Colonic mucosa (tissue), 4 donors: Measurements from ENCODE around the gene DTNB. TPM values are rescaled to one million over a fixed set of nuclear protein-coding genes. Genes with fewer than 3 reads are reported as not detected.

Experiments used
- DNase-seq: peaks from one replicate; pipeline ENCODE4 v3.0.0-alpha.2; 2020
- H3K27ac ChIP-seq: fragments of 200-600 bp; one replicate; pipeline ENCODE4 v1.8.0; 2021
- H3K27me3 ChIP-seq: fragments of 200-600 bp; one replicate; pipeline ENCODE4 v1.8.0; 2021
- H3K36me3 ChIP-seq: fragments of 200-600 bp; one replicate; pipeline ENCODE4 v1.8.0; 2021
- H3K4me1 ChIP-seq: fragments of 200-600 bp; one replicate; pipeline ENCODE4 v1.8.0; 2021; ENCODE audit warnings: mild to moderate bottlenecking
- H3K4me3 ChIP-seq: fragments of 200-600 bp; one replicate; pipeline ENCODE4 v1.8.0; 2021
- H3K9ac ChIP-seq, 2 donors: one replicate each; pipeline ENCODE4 v1.7.0; 2013; ENCODE audit warnings: control low read depth in 2 of 2, low read depth in 2 of 2, low read length in 2 of 2
- H3K9me3 ChIP-seq: fragments of 200-600 bp; one replicate; pipeline ENCODE4 v1.8.0; 2021
- intact Hi-C: fragments of 100-400 bp; cut with DNase I; formaldehyde crosslinking; loops from one replicate; pipeline ENCODE4 v1.14.1; 2022
- total RNA-seq, 2 donors: library from RNA; stranded (reverse); fragmentation: NEBNext Ultra II Directional in 1 of 2; extraction: Animal tissue kit (Norgen Biotek cat#: 25700) in 1 of 2; gene quantifications; one replicate each; pipeline ENCODE4 v1.2.1, GENCODE V29; 2021
- TF ChIP-seq, protein P1 (sequence below): fragments of 200-600 bp; IDR thresholded peaks from one replicate; pipeline ENCODE4 v1.8.0; 2022; ENCODE audit warnings: antibody characterized with exemption, mild to moderate bottlenecking
- donor health status: healthy.
- donor health status: DM: no; HTN: no; CAD: no.
- donor health status: DM: no; HTN: no; CAD: no.

DTNB gene
- total RNA-seq, 2 donors from 2014 or later: 5.2 to 9.3 TPM

DNA sequence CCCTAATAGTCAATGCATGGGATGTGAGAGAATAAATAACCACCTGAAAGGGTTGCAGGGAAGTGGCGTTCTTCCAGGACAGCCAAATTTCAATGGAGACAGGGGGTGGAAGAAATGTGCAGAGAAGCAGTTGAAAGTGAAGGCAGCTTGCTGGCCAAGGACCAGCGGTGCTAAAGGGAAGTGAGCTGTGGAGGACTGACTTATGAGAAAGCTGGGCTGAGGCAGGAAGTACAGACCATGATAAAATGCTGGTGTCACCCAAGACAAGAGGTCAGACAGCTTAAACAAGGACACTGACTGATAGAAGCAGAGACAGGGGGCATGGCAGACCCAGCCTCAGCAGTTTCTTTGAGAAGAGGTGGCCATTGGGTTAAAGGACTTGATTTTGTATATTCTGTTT is 106.7 kb downstream of the DTNB start:
- TF ChIP-seq, protein P1, sequence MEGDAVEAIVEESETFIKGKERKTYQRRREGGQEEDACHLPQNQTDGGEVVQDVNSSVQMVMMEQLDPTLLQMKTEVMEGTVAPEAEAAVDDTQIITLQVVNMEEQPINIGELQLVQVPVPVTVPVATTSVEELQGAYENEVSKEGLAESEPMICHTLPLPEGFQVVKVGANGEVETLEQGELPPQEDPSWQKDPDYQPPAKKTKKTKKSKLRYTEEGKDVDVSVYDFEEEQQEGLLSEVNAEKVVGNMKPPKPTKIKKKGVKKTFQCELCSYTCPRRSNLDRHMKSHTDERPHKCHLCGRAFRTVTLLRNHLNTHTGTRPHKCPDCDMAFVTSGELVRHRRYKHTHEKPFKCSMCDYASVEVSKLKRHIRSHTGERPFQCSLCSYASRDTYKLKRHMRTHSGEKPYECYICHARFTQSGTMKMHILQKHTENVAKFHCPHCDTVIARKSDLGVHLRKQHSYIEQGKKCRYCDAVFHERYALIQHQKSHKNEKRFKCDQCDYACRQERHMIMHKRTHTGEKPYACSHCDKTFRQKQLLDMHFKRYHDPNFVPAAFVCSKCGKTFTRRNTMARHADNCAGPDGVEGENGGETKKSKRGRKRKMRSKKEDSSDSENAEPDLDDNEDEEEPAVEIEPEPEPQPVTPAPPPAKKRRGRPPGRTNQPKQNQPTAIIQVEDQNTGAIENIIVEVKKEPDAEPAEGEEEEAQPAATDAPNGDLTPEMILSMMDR: no peak
- no peaks in the 10 kb centered on the region for H3K27me3 ChIP-seq
- no peaks in the 10 kb centered on the region for H3K36me3 ChIP-seq
- no peaks in the 10 kb centered on the region for H3K9me3 ChIP-seq
- DNase-seq: no peak
- H3K4me3 ChIP-seq: no peak overlapping the region
- H3K27ac ChIP-seq: no peak overlapping the region
- intact Hi-C loops: no loop called here
- no peaks in the 10 kb centered on the region for H3K4me1 ChIP-seq
- H3K9ac ChIP-seq: no peak overlapping the region

DNA sequence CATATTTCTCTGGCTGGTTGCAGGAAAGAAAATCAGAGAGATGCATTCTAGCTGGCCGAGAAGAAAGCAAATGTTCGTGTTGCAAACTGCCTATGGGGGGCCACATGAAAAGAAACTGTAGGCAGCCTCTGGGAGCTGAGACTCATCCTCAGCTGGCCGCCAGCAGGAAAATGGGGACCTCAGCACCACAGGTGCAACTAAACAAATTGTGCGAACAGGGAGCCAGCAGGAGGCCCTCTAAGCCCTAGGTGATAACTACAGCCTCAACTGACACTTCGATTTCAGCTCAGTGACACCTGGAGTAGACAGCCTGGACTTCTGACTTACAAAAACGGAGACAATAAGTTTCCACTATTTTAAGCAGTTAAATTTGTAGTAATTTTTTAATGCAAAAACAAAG is 107.3 kb downstream of the DTNB start:
- intact Hi-C loops: no loop called here
- no peaks in the 10 kb centered on the region for H3K36me3 ChIP-seq
- H3K27me3 ChIP-seq: no peaks in the 10 kb centered on the region
- no peak overlapping the region for H3K9ac ChIP-seq
- no peaks in the 10 kb centered on the region for H3K9me3 ChIP-seq
- no peak overlapping the region for H3K4me3 ChIP-seq
- TF ChIP-seq, protein P1: no peak
- DNase-seq: no peak
- no peak overlapping the region for H3K27ac ChIP-seq
- H3K4me1 ChIP-seq: no peaks in the 10 kb centered on the region

DNA sequence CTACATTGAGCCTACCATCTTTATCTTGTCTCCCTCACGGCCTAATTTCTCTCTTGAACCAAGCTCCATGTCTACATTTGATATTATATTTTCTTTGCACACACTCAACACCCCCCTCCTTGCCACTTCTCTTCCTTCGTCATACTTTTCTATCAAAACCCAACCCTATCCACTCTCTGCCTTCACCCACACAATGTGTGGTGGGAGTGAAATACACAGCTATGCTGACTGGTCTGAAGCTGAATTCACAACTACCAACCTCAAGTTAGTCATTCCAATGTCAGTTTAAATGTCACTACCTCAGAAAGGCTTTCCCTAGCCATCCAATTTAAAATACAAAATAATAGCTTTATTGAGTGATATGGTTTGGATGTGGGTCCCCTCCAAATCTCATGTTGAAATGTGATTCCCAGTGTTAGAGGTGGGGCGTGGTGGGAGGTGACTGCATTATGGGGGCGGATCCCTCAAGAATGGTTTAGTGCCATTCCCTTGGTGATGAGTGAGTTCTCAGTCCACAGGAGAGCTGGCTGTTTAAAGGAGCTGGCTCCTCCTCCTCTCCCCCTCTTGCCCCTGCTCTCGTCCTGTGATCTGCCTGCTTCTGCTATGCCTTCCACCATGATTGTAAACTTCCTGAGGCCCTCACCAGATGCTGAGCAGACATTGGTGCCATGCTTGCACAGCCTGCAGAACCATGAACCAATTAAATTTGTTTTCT is 112.1 kb downstream of the DTNB start:
- intact Hi-C loops: no loop called here
- Histone ChIP-seq H3K4me3 (no peak overlapping the region), H3K9me3 (no peaks in the 10 kb centered on the region), H3K4me1 (no peaks in the 10 kb centered on the region), H3K9ac (no peak overlapping the region), H3K27me3 (no peaks in the 10 kb centered on the region), H3K27ac (no peak overlapping the region), H3K36me3 (no peaks in the 10 kb centered on the region)
- DNase-seq: no peak
- TF ChIP-seq, protein P1: no peak

DNA sequence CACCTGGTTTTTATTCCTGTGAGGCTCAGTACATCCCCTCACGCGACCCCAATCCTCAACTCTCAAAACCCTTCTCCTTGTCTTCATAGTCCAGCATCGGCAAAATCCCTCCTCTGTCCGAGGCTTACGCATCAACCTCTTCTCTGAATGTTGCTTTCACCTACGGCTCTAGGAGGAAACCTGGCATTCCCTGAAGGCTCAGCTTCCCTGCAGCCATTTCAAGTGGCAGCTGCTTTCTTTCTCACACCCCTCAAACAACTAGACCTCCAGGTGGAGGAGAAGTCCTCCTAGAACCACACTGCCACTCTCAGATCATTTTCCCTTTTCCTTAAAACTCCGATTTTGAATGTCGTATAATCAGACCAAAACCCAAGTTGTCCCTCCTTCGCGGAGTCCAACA is 114.2 kb downstream of the DTNB start:
- H3K9me3 ChIP-seq: no peaks in the 10 kb centered on the region
- no peak overlapping the region for H3K9ac ChIP-seq
- intact Hi-C loops: no loop called here
- DNase-seq: no peak
- no peak overlapping the region for H3K4me3 ChIP-seq
- no peaks in the 10 kb centered on the region for H3K4me1 ChIP-seq
- H3K27me3 ChIP-seq: no peaks in the 10 kb centered on the region
- H3K27ac ChIP-seq: no peak overlapping the region
- H3K36me3 ChIP-seq: no peaks in the 10 kb centered on the region
- TF ChIP-seq, protein P1: no peak

DNA sequence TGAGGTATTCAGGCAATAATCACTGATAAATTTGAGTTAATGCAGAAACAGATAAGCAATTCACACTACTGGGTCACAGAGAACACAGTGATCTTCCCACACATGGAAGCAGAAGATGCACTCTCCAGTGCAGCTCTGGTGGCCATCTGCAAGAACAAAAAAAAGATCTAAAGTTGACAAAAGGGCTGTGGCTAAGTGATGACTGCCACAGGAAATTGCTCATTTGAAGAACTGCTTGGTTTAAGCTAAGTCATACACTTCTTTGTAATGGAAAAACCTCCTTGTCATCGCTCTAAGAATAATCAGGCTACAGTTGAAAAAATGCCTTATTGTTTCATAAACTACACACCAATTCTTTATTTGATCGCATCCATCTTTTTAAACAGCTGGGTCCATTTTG is 115.1 kb downstream of the DTNB start:
- Histone ChIP-seq H3K9me3 (no peaks in the 10 kb centered on the region), H3K4me1 (no peaks in the 10 kb centered on the region), H3K36me3 (no peaks in the 10 kb centered on the region), H3K9ac (no peak overlapping the region), H3K4me3 (no peak overlapping the region), H3K27ac (no peak overlapping the region), H3K27me3 (no peaks in the 10 kb centered on the region)
- DNase-seq: no peak
- intact Hi-C loops: no loop called here
- TF ChIP-seq, protein P1: no peak
